ENCODE data around the gene NSMCE4A. TPM values are rescaled to one million over a fixed set of nuclear protein-coding genes. Genes with fewer than 3 reads are reported as not detected.

The NSMCE4A gene
- total and polyA plus RNA-seq, 9 of the 15 experiments (the other 6 are each of a cell fraction or from before 2014, with no cell fraction given): 8.4 to 88.5 (median 46.4) TPM

DNA sequence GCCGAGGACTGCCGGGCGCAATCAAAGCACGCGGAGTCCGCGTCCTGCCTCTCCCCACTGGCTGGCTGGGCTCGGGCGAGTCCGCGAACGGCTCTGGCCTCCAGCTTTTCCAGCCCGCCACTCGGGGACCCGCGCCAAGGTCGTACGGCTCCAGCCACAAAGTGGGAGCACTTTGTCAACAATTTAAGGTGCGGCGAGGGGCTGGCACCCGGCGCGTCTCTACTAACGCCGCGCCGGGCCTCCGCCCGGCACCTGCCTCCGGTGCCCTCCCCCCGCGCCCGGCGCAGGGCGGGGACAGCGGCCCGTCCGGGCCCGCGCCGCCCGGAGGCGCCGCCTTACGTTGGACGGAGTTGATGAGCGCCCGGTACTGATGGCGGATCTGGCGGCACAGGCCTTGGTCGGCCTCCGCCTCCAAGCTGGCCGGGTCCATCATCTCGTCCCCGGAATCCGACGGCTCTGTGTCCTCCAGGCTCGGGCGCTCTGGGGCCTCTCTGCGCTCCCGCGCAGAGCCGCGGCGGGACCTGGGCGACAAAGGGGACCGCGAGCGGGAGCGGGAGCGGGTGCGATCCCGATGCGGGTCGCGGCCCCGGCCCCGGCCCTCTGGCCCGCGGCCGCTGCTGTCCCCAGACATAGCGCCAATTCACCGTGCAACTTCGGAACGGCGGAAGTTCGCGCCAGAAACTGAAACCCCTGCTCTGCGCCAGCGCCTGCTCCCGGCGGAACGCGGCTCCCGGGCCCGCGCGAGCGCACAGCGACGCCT, at the start of gene NSMCE4A (continued):
- TF ChIP-seq ZFP36 (IDR thresholded peaks at IDR 0.05; ENCODE audit: low read depth, low read length, partially characterized antibody) (no peak), CCNT2 (IDR thresholded peaks at IDR 0.05; ENCODE audit: borderline replicate concordance, extremely low read depth, insufficient read length, low read depth, low read length) (no peak), GABPA (tag; conservative IDR thresholded peaks at IDR 0.05; ENCODE audit: low read depth) (peak; percentile 76), MAFK (IDR thresholded peaks at IDR 0.05; ENCODE audit: low read length) (no peak), HNRNPLL (IDR thresholded peaks at IDR 0.05; ENCODE audit: low read depth, low read length, poor library complexity, severe bottlenecking) (peak; percentile 74), ZNF23 (CRISPR knock-in tag; IDR thresholded peaks at IDR 0.05) (no peak), HNRNPK (IDR thresholded peaks at IDR 0.05; ENCODE audit: low read depth, low read length, poor library complexity, severe bottlenecking) (no peak), HDAC3 (IDR thresholded peaks at IDR 0.05; ENCODE audit: borderline replicate concordance, partially characterized antibody) (no peak), ZNF57 (CRISPR knock-in tag; IDR thresholded peaks at IDR 0.05) (no peak), CBX1 (IDR thresholded peaks at IDR 0.05; ENCODE audit: low read depth) (0 out of 2 replicates have a peak, but pooled peaks have one; percentile 29), EHMT2 (IDR thresholded peaks at IDR 0.05) (no peak), ZNF766 (CRISPR knock-in tag; conservative IDR thresholded peaks at IDR 0.05) (no peak), ZFP30 (CRISPR knock-in tag; IDR thresholded peaks at IDR 0.05; ENCODE audit: borderline replicate concordance) (no peak), PTBP1 (IDR thresholded peaks at IDR 0.05; ENCODE audit: low read depth, low read length) (no peak), CXXC5 (CRISPR knock-in tag; IDR thresholded peaks at IDR 0.05) (peak; percentile 65), RBBP5 (IDR thresholded peaks at IDR 0.05; ENCODE audit: borderline replicate concordance, insufficient read depth, low read length, poor library complexity, severe bottlenecking) (peak; percentile 84), RFX1 (IDR thresholded peaks at IDR 0.05) (no peak), HDAC8 (tag; IDR thresholded peaks at IDR 0.05) (no peak), MITF (IDR thresholded peaks at IDR 0.05) (no peak), HNRNPUL1 (IDR thresholded peaks at IDR 0.05; ENCODE audit: low read length) (no peak), ZNF165 (CRISPR knock-in tag; IDR thresholded peaks at IDR 0.05; ENCODE audit: borderline replicate concordance) (no peak), SIX5 (IDR thresholded peaks at IDR 0.05; ENCODE audit: borderline replicate concordance in 1 of 2, insufficient read depth in 1 of 2, low read depth in 1 of 2, low read length in 2 of 2) (no peak; a peak in 1 of 4 replicates), RNF2 (IDR thresholded peaks at IDR 0.05) (no peak)
- TF ChIP-seq, protein P1, sequence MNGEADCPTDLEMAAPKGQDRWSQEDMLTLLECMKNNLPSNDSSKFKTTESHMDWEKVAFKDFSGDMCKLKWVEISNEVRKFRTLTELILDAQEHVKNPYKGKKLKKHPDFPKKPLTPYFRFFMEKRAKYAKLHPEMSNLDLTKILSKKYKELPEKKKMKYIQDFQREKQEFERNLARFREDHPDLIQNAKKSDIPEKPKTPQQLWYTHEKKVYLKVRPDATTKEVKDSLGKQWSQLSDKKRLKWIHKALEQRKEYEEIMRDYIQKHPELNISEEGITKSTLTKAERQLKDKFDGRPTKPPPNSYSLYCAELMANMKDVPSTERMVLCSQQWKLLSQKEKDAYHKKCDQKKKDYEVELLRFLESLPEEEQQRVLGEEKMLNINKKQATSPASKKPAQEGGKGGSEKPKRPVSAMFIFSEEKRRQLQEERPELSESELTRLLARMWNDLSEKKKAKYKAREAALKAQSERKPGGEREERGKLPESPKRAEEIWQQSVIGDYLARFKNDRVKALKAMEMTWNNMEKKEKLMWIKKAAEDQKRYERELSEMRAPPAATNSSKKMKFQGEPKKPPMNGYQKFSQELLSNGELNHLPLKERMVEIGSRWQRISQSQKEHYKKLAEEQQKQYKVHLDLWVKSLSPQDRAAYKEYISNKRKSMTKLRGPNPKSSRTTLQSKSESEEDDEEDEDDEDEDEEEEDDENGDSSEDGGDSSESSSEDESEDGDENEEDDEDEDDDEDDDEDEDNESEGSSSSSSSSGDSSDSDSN (IDR thresholded peaks at IDR 0.05; ENCODE audit: borderline replicate concordance in 1 of 2, low read depth in 2 of 2, low read length in 2 of 2): peak in 1 of 2 experiments; percentile 17; a peak in 1 of 4 replicates

All from K562 (cell line).